KMS-11 (cell line): ENCODE results near the gene SETBP1.

Experiments
- H2AFZ ChIP-seq: fragments of 200-600 bp; sonication (generic); 2 replicates; pipeline ENCODE4 v1.6.1; 2016; ENCODE audit warnings: antibody characterized with exemption, mixed run types, low read depth
- H3K27ac ChIP-seq: fragments of 200-600 bp; sonication (generic); 2 replicates; pipeline ENCODE4 v1.6.1; 2016; ENCODE audit warnings: mild to moderate bottlenecking, mixed run types
- H3K27me3 ChIP-seq: fragments of 200-600 bp; sonication (generic); 2 replicates; pipeline ENCODE4 v1.6.1; 2017; ENCODE audit warnings: mild to moderate bottlenecking, low read depth, mixed run types, moderate library complexity; ENCODE audit not compliant: insufficient read depth
- H3K36me3 ChIP-seq: fragments of 200-600 bp; sonication (generic); 2 replicates; pipeline ENCODE4 v1.6.1; 2017; ENCODE audit warnings: mild to moderate bottlenecking, mixed run types; ENCODE audit not compliant: insufficient read depth
- H3K4me1 ChIP-seq: fragments of 200-600 bp; sonication (generic); 2 replicates; pipeline ENCODE4 v1.6.1; 2016; ENCODE audit warnings: mild to moderate bottlenecking, low read depth, mixed run types; ENCODE audit not compliant: poor library complexity, severe bottlenecking
- H3K4me2 ChIP-seq: fragments of 200-600 bp; sonication (generic); 2 replicates; pipeline ENCODE4 v1.7.0; 2016; ENCODE audit warnings: mild to moderate bottlenecking, mixed run types
- H3K4me3 ChIP-seq: fragments of 200-600 bp; sonication (generic); IDR thresholded peaks from 2 replicates; pipeline ENCODE4 v1.6.1; 2017; ENCODE audit warnings: low read depth, low read length, mixed read lengths; ENCODE audit not compliant: insufficient read depth
- H3K79me2 ChIP-seq: fragments of 200-600 bp; sonication (generic); 2 replicates; pipeline ENCODE4 v1.6.1; 2016; ENCODE audit warnings: low read depth, mixed run types; ENCODE audit not compliant: insufficient read depth
- H3K9ac ChIP-seq: fragments of 200-600 bp; sonication (generic); 2 replicates; pipeline ENCODE4 v1.6.1; 2016; ENCODE audit warnings: mild to moderate bottlenecking, mixed run types
- H4K20me1 ChIP-seq: fragments of 200-600 bp; sonication (generic); 2 replicates; pipeline ENCODE4 v1.6.1; 2016; ENCODE audit warnings: mild to moderate bottlenecking, mixed run types; ENCODE audit not compliant: insufficient read depth
- CTCF ChIP-seq: fragments of 200-600 bp; sonication (generic); conservative IDR thresholded peaks from 2 replicates; pipeline ENCODE4 v1.6.1; 2017; ENCODE audit warnings: low read depth, mild to moderate bottlenecking, antibody characterized with exemption, low read length, moderate library complexity, mixed read lengths

SETBP1 gene

GRCh38 chr18:45108754-45109153, 428.1 kb downstream of the SETBP1 start:
- Histone ChIP-seq H3K4me3 (no peak overlapping the region), H4K20me1 (no peaks in the 10 kb centered on the region), H3K4me1 (peaks cover 25% of the 10 kb centered on the region), H3K36me3 (no peaks in the 10 kb centered on the region), H3K9ac (no peak overlapping the region), H3K27ac (no peak overlapping the region), H3K79me2 (no peaks in the 10 kb centered on the region), H2AFZ (no peak overlapping the region), H3K27me3 (no peaks in the 10 kb centered on the region), H3K4me2 (no peak overlapping the region)
- TF ChIP-seq CTCF, result no peak

GRCh38 chr18:45109271-45109670, 428.6 kb downstream of the SETBP1 start:
- no peaks in the 10 kb centered on the region for H3K36me3 ChIP-seq
- H3K4me1 ChIP-seq, result peaks cover 25% of the 10 kb centered on the region
- H3K27ac ChIP-seq, result no peak overlapping the region
- no peak overlapping the region for H3K9ac ChIP-seq
- H4K20me1 ChIP-seq, result no peaks in the 10 kb centered on the region
- no peak overlapping the region for H2AFZ ChIP-seq
- H3K79me2 ChIP-seq, result no peaks in the 10 kb centered on the region
- TF ChIP-seq CTCF, result no peak
- H3K4me3 ChIP-seq, result no peak overlapping the region
- H3K27me3 ChIP-seq, result no peaks in the 10 kb centered on the region
- H3K4me2 ChIP-seq, result no peak overlapping the region

GRCh38 chr18:45109706-45110105, 429.0 kb downstream of the SETBP1 start:
- no peak overlapping the region for H3K9ac ChIP-seq
- no peak for TF ChIP-seq CTCF
- H3K4me1 ChIP-seq, result peaks cover 25% of the 10 kb centered on the region
- H3K4me3 ChIP-seq, result no peak overlapping the region
- no peaks in the 10 kb centered on the region for H3K36me3 ChIP-seq
- no peaks in the 10 kb centered on the region for H3K79me2 ChIP-seq
- H3K27me3 ChIP-seq, result no peaks in the 10 kb centered on the region
- no peaks in the 10 kb centered on the region for H4K20me1 ChIP-seq
- no peak overlapping the region for H2AFZ ChIP-seq
- H3K27ac ChIP-seq, result no peak overlapping the region
- no peak overlapping the region for H3K4me2 ChIP-seq

- Histone ChIP-seq H3K27ac (no peak overlapping the region), H3K79me2 (no peaks in the 10 kb centered on the region), H3K4me2 (no peak overlapping the region), H3K36me3 (no peaks in the 10 kb centered on the region), H2AFZ (no peak overlapping the region), H3K4me1 (peaks cover 19% of the 10 kb centered on the region), H3K4me3 (no peak overlapping the region), H4K20me1 (no peaks in the 10 kb centered on the region), H3K9ac (no peak overlapping the region), H3K27me3 (no peaks in the 10 kb centered on the region)
- TF ChIP-seq CTCF, result no peak
Measured at GRCh38 chr18:45110577-45111501, 430.2 kb downstream of the SETBP1 start.
